Prostate gland (tissue), 2 donors: Measurements from ENCODE around the gene ZNF429. TPM values are rescaled to one million over a fixed set of nuclear protein-coding genes. Genes with fewer than 3 reads are reported as not detected.

Source experiments
- DNase-seq: peaks from one replicate; pipeline ENCODE4 v3.0.0-alpha.2; 2019; ENCODE audit warnings: low spot score
- H3K27ac ChIP-seq, 2 donors: fragments of 200-600 bp; sonication (generic); 2 replicates each; pipeline ENCODE4 v1.5.1; 2017 to 2019
- H3K27me3 ChIP-seq: fragments of 200-600 bp; sonication (generic); replicated peaks from 2 replicates; pipeline ENCODE4 v1.5.1; 2019; ENCODE audit not compliant: insufficient read depth
- H3K36me3 ChIP-seq, 2 donors: fragments of 200-600 bp; sonication (generic); 1 replicate in 1 of 2; 2 replicates in 1 of 2; pipeline versions ENCODE4 v1.5.1 to v1.8.1; 2017 to 2019
- H3K4me1 ChIP-seq: fragments of 200-600 bp; sonication (generic); replicated peaks from 2 replicates; pipeline ENCODE4 v1.5.1; 2019
- H3K4me3 ChIP-seq, 2 donors: fragments of 200-600 bp; sonication (generic); 2 replicates each; pipeline ENCODE4 v1.5.1; 2017 to 2019
- H3K9me3 ChIP-seq: fragments of 200-600 bp; sonication (generic); 2 replicates; pipeline ENCODE4 v1.5.1; 2017
- POLR2A ChIP-seq: fragments of 450-650 bp; IDR thresholded peaks from one replicate; pipeline ENCODE4 v1.6.1; 2016; ENCODE audit warnings: antibody characterized with exemption, mild to moderate bottlenecking
- POLR2AphosphoS5 ChIP-seq: sonication (generic); formaldehyde crosslinking; IDR thresholded peaks from one replicate; pipeline ENCODE4 v1.6.1; 2017; ENCODE audit warnings: antibody characterized with exemption
- WGBS: methylation state at CpG from one replicate; pipeline ENCODE4 v1.1.5; 2018; 5-methylcytosine and 5-hydroxymethylcytosine counted together
- intact Hi-C: fragments of 100-400 bp; cut with DNase I; formaldehyde crosslinking; loops from one replicate; pipeline ENCODE4 v1.14.2; 2022
- total RNA-seq, 2 donors: library from RNA; depleted of rRNA; stranded (reverse); fragments of >200 nt; gene quantifications; one replicate each; pipeline ENCODE4 v1.1.0, GENCODE V29; 2016
- TF ChIP-seq, protein P1 (sequence below), 4 experiments: fragments of 200-600 bp in 2 of 4; fragments of 450-650 bp in 2 of 4; sonication (generic) in 2 of 4; IDR thresholded peaks; 1 replicate in 3 of 4; 2 replicates in 1 of 4; pipeline ENCODE4 v1.5.1; 2016 to 2019; ENCODE audit warnings: antibody characterized with exemption in 4 of 4, mild to moderate bottlenecking in 2 of 4, moderate library complexity in 2 of 4

ZNF429 gene
- total RNA-seq, 2 donors from 2014 or later: 22.7 TPM

DNA sequence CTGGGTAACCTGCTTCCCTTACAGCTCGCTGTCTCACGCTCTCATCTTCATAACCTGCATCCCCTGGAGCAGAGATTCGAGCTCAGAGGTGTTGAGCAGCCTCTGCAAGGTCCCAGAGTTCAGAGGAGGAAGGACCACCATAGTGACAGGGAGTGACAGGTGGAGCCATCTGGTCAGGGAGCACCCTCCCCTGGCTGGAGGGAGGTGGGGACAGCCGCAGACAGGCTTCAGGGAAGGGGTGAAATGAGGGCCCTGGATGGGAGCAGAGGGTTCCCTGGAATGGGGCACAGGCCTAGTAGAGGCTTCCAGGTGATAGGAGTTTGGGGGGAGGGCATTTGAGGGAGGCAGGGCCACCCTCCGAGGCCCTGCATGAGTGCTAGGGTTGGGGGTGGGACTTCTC lies 82.1 kb downstream of the ZNF429 start:
- no peaks in the 10 kb centered on the region for H3K36me3 ChIP-seq
- H3K9me3 ChIP-seq: no peaks in the 10 kb centered on the region
- no peaks in the 10 kb centered on the region for H3K4me1 ChIP-seq
- H3K4me3 ChIP-seq: no peak overlapping the region
- 62% methylated on average over 5 of the region's 5 CpGs for WGBS
- TF ChIP-seq, protein P1, sequence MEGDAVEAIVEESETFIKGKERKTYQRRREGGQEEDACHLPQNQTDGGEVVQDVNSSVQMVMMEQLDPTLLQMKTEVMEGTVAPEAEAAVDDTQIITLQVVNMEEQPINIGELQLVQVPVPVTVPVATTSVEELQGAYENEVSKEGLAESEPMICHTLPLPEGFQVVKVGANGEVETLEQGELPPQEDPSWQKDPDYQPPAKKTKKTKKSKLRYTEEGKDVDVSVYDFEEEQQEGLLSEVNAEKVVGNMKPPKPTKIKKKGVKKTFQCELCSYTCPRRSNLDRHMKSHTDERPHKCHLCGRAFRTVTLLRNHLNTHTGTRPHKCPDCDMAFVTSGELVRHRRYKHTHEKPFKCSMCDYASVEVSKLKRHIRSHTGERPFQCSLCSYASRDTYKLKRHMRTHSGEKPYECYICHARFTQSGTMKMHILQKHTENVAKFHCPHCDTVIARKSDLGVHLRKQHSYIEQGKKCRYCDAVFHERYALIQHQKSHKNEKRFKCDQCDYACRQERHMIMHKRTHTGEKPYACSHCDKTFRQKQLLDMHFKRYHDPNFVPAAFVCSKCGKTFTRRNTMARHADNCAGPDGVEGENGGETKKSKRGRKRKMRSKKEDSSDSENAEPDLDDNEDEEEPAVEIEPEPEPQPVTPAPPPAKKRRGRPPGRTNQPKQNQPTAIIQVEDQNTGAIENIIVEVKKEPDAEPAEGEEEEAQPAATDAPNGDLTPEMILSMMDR (IDR thresholded peaks at IDR 0.05): no peak
- TF ChIP-seq POLR2AphosphoS5 (no peak), POLR2A (no peak)
- no peaks in the 10 kb centered on the region for H3K27me3 ChIP-seq
- H3K27ac ChIP-seq: no peak overlapping the region
- DNase-seq: no peak
- intact Hi-C loops: no loop called here

DNA sequence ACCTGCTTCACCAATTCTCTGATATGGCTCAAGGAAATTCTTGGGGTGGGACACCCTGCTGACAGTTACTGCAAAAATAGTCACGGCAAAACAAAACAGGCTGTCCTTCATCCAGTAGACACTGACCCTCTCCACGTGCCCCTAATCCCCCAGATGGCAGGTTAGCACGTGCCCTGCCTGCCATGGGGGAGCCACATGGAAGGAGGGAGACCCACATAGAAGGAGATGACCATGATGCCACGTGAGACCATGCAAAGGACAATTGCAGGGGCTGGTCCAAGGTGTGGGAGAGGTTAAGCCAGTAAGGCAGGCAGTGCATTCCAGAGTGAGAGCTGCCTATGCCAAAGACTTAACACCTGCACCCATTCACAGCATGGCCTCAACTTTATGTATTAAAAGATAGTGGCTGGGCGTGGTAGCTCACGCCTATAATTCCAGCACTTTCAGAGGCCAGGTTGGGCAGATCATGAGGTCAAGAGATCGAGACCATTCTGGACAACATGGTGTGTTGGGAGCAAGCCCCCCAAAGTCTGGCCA lies 82.7 kb downstream of the ZNF429 start:
- Histone ChIP-seq H3K27me3 (no peaks in the 10 kb centered on the region), H3K36me3 (no peaks in the 10 kb centered on the region), H3K4me1 (no peaks in the 10 kb centered on the region), H3K27ac (no peak overlapping the region), H3K4me3 (no peak overlapping the region), H3K9me3 (no peaks in the 10 kb centered on the region)
- no peak for DNase-seq
- WGBS: 88% methylated on average over 7 of the region's 7 CpGs
- TF ChIP-seq, protein P1 (IDR thresholded peaks at IDR 0.05): no peak
- TF ChIP-seq POLR2AphosphoS5 (no peak), POLR2A (no peak)
- intact Hi-C loops: no loop called here

DNA sequence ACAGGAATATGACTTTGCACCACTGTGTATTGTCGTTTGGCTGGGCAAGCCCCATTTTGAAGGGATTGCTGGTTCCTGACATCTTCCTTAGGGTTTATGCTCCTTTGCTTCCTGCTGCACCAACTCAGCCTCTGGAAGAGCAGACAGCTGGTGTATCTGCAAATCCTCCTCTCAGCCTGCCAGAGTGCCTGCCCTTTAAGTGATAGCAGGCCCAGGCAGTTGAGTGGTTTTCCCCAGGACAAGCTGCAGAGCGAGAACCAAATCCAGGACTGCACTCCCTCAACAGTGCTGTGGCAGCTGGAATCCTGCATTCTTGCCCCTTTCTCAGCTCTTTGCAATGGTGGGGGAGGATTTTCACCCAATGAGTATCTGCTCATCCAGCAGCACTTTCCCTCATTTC lies 85.5 kb downstream of the ZNF429 start:
- Histone ChIP-seq H3K36me3 (no peaks in the 10 kb centered on the region), H3K4me3 (no peak overlapping the region), H3K4me1 (no peaks in the 10 kb centered on the region), H3K27ac (no peak overlapping the region), H3K9me3 (no peaks in the 10 kb centered on the region), H3K27me3 (no peaks in the 10 kb centered on the region)
- no peak for DNase-seq
- 62% methylated on average over 2 of the region's 2 CpGs for WGBS
- TF ChIP-seq POLR2AphosphoS5 (no peak), POLR2A (no peak)
- TF ChIP-seq, protein P1 (IDR thresholded peaks at IDR 0.05): no peak
- intact Hi-C loops: no loop called here

DNA sequence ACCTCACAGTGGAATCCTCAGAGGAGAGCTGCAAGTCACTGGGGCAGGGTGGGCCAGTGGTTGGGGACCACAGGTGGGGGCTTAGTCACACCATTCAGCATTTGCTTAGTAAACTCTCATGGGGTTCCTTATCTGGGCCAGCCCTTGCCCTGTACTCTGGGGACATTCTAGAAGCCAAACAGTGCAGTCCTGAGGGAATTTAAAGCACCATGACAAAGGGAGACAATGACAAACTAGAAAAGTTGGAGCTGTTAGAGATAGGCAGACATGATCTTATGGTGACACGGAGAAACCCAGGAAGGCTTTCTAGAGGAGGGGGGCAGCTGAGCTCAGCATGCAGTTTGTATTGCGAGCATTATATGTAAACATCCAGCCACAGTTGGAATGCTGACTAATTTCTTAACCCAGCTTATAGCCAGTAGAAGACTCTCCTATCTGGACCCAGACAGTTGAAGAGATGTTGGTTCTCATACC lies 87.6 kb downstream of the ZNF429 start:
- intact Hi-C loops: no loop called here
- TF ChIP-seq POLR2A (no peak), POLR2AphosphoS5 (no peak)
- TF ChIP-seq, protein P1 (IDR thresholded peaks at IDR 0.05): no peak
- Histone ChIP-seq H3K36me3 (no peaks in the 10 kb centered on the region), H3K4me3 (no peak overlapping the region), H3K9me3 (no peaks in the 10 kb centered on the region), H3K27me3 (no peaks in the 10 kb centered on the region), H3K4me1 (no peaks in the 10 kb centered on the region), H3K27ac (no peak overlapping the region)
- 88% methylated on average over 2 of the region's 2 CpGs for WGBS
- DNase-seq: no peak

DNA sequence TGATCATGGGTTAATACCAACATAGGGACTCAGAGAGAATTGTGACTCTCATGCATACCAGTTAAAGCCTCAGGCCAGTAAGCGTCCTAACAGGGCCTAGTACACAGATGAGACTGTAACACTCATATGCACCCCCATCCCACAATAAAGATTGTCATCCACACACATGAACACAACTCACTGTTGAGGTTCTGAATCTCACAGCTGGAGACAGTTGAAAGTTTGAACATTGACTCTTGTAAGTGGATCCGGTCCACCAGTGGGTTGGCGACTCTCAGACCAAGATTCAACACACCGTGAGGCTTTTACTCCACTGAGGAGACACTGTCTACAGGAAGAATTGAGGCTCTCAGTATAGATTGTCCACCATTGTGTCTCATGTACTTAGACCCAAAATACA lies 88.1 kb downstream of the ZNF429 start:
- TF ChIP-seq, protein P1 (IDR thresholded peaks at IDR 0.05): no peak
- TF ChIP-seq POLR2AphosphoS5: no peak
- TF ChIP-seq POLR2A: no peak
- DNase-seq: no peak
- Histone ChIP-seq H3K4me1 (no peaks in the 10 kb centered on the region), H3K27me3 (no peaks in the 10 kb centered on the region), H3K4me3 (no peak overlapping the region), H3K9me3 (no peaks in the 10 kb centered on the region), H3K36me3 (no peaks in the 10 kb centered on the region), H3K27ac (no peak overlapping the region)
- intact Hi-C loops: no loop called here
- 91% methylated on average over 4 of the region's 4 CpGs for WGBS
